ENCODE measurements around the gene BDH1.
"Not testable (repeated sequence)": the region's sequence is repeated elsewhere in the genome, so short reads cannot be mapped to it uniquely, and the experiment has no call there.

The BDH1 gene

DNA sequence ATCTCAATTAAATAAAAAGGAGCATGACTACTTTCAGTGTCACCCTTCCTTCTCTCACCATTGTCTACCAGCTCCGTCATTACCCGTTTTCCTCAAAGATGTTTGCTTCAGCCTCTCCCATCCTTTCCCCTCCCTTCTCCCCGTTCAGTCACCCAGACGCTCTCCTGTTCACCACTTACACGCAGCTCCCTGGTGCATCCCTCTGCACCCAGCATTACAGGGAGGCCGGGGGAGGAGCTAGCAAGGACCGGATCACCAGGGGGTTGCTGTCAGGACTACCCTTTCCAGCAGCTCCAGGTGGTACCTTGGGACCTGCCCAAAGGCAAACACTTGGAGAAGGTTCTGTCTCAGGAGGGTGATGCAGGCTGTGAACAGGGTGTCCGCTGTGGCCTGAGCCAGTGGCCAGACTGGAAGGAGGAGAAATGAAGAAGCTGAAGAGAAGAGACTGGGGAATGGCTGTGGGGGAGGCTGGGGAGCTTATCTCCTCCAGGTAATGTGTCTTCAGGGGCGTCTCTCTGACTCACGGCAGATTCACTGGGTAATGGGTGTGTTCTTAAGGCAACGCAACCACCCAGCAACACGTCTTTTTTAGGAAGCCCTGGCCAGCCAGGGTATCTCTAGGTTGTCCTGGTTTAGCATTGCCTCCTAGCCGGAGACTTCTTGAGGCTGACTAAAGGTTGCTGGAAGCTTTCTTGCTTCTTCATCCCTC lies 21.8 kb upstream of the BDH1 start:
- Histone ChIP-seq H3K23ac (ENCODE audit: low read length in 2 of 2) (peak overlapping the region in 1 of 2 experiments; percentile 50), H3K27me3 (ENCODE audit: control insufficient read depth in 1 of 2, insufficient read depth in 1 of 2, low read length in 2 of 2) (peaks cover 4 to 18% of the 10 kb centered on the region in 2 experiments), H3K36me3 (ENCODE audit: control insufficient read depth in 1 of 2, insufficient read depth in 2 of 2, low read depth in 1 of 2, low read length in 2 of 2) (no peaks in the 10 kb centered on the region), H2BK5ac (ENCODE audit: low read depth, low read length, poor library complexity, severe bottlenecking) (no peak overlapping the region), H2AFZ (ENCODE audit: low read depth, low read length) (no peak overlapping the region), H2BK12ac (ENCODE audit: low read length in 2 of 2) (no peak overlapping the region), H3K79me1 (replicated peaks; ENCODE audit: low read length, poor library complexity, severe bottlenecking) (no peaks in the 10 kb centered on the region), H3K4me2 (ENCODE audit: low read length, poor library complexity, severe bottlenecking) (no peak overlapping the region), H2BK15ac (ENCODE audit: low read depth, poor library complexity, severe bottlenecking) (no peak overlapping the region), H4K8ac (ENCODE audit: low read length) (no peak overlapping the region), H3K18ac (ENCODE audit: low read depth in 1 of 2, low read length in 2 of 2) (no peak overlapping the region), H2BK120ac (ENCODE audit: low read depth, low read length) (no peak overlapping the region), H3K27ac (ENCODE audit: low read length, poor library complexity, severe bottlenecking) (no peak overlapping the region), H2AK5ac (ENCODE audit: low read length, severe bottlenecking) (no peak overlapping the region), H3K9me3 (ENCODE audit: control insufficient read depth, low read length) (peaks cover 4% of the 10 kb centered on the region), H3K14ac (ENCODE audit: low read length in 2 of 2) (no peak overlapping the region), H3K4me3 (ENCODE audit: insufficient read depth in 1 of 2, low read depth in 1 of 2, low read length in 2 of 2) (no peak overlapping the region), H4K91ac (ENCODE audit: low read length) (no peak overlapping the region), H3K9ac (ENCODE audit: low read length) (no peak overlapping the region), H3K4me1 (ENCODE audit: control insufficient read depth, insufficient read depth, low read depth, low read length) (no peaks in the 10 kb centered on the region), H3K4ac (ENCODE audit: low read depth in 1 of 2, low read length in 2 of 2) (no peak overlapping the region)
- DNase-seq, result no peak
- WGBS, result 88% methylated on average over 13 of the region's 13 CpGs

DNA sequence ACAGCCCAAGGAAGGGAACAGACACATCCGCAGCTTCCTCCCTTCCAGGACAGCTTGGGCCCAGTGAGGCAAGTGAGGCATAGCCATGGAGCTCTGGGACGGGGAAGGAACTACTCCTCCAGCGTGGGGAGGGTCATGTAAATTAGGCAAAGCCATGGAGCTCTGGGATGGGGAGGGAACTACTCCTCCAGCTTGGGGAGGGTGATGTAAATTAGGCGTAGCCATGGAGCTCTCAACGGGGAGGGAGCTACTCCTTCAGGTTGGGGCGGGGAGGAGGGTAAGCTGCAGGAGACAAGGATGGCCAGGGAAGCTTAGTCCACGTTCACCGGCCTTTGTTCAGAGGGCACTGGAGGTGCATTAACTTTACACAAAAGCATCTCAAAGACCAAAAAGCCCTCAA lies 21.1 kb upstream of the BDH1 start:
- no peak overlapping the region for H3K23ac ChIP-seq (ENCODE audit: low read length in 2 of 2)
- no peak overlapping the region for H3K4me3 ChIP-seq (ENCODE audit: insufficient read depth in 1 of 2, low read depth in 1 of 2, low read length in 2 of 2)
- H3K9ac ChIP-seq (ENCODE audit: low read length), result no peak overlapping the region
- no peak overlapping the region for H3K4me2 ChIP-seq (ENCODE audit: low read length, poor library complexity, severe bottlenecking)
- no peak overlapping the region for H3K27ac ChIP-seq (ENCODE audit: low read length, poor library complexity, severe bottlenecking)
- H4K8ac ChIP-seq (ENCODE audit: low read length), result no peak overlapping the region
- H2BK12ac ChIP-seq (ENCODE audit: low read length in 2 of 2), result no peak overlapping the region
- peaks cover 4 to 18% of the 10 kb centered on the region in 2 experiments for H3K27me3 ChIP-seq (ENCODE audit: control insufficient read depth in 1 of 2, insufficient read depth in 1 of 2, low read length in 2 of 2)
- no peak overlapping the region for H3K4ac ChIP-seq (ENCODE audit: low read depth in 1 of 2, low read length in 2 of 2)
- no peak overlapping the region for H2AFZ ChIP-seq (ENCODE audit: low read depth, low read length)
- DNase-seq, result no peak
- H4K91ac ChIP-seq (ENCODE audit: low read length), result no peak overlapping the region
- H2AK5ac ChIP-seq (ENCODE audit: low read length, severe bottlenecking), result no peak overlapping the region
- no peak overlapping the region for H3K18ac ChIP-seq (ENCODE audit: low read depth in 1 of 2, low read length in 2 of 2)
- H3K79me1 ChIP-seq (replicated peaks; ENCODE audit: low read length, poor library complexity, severe bottlenecking), result no peaks in the 10 kb centered on the region
- H3K9me3 ChIP-seq (ENCODE audit: control insufficient read depth, low read length), result peaks cover 4% of the 10 kb centered on the region
- no peak overlapping the region for H2BK120ac ChIP-seq (ENCODE audit: low read depth, low read length)
- no peak overlapping the region for H3K14ac ChIP-seq (ENCODE audit: low read length in 2 of 2)
- no peak overlapping the region for H2BK5ac ChIP-seq (ENCODE audit: low read depth, low read length, poor library complexity, severe bottlenecking)
- H2BK15ac ChIP-seq (ENCODE audit: low read depth, poor library complexity, severe bottlenecking), result no peak overlapping the region
- H3K36me3 ChIP-seq (ENCODE audit: control insufficient read depth in 1 of 2, insufficient read depth in 2 of 2, low read depth in 1 of 2, low read length in 2 of 2), result no peaks in the 10 kb centered on the region
- WGBS, result 91% methylated on average over 3 of the region's 8 CpGs
- no peaks in the 10 kb centered on the region for H3K4me1 ChIP-seq (ENCODE audit: control insufficient read depth, insufficient read depth, low read depth, low read length)

DNA sequence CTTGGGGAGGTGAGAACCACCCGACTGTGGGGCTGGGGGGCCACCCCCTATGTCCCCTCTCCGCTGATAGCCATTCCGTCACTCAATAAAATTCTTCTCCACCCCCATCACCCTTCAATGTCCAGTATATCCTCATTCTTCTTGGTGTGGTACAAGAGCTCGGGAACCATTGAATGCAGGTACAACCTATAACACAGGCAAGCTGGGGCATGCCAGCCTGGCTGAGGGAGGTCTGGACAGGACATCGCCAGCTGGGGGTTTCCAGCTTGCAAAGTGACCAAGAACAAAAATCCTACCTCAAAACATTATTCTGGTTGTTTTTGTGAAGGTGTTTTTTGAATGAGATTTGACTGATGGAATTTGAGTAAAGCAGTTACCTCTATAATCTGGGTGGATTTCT lies 19.6 kb upstream of the BDH1 start:
- 79% methylated on average over 4 of the region's 5 CpGs for WGBS
- Histone ChIP-seq H3K9me3 (ENCODE audit: control insufficient read depth, low read length) (peaks cover 4% of the 10 kb centered on the region), H3K4ac (ENCODE audit: low read depth in 1 of 2, low read length in 2 of 2) (no peak overlapping the region), H2AFZ (ENCODE audit: low read depth, low read length) (no peak overlapping the region), H3K4me2 (ENCODE audit: low read length, poor library complexity, severe bottlenecking) (no peak overlapping the region), H2BK12ac (ENCODE audit: low read length in 2 of 2) (no peak overlapping the region), H3K4me3 (ENCODE audit: insufficient read depth in 1 of 2, low read depth in 1 of 2, low read length in 2 of 2) (no peak overlapping the region), H3K4me1 (ENCODE audit: control insufficient read depth, insufficient read depth, low read depth, low read length) (no peaks in the 10 kb centered on the region), H3K14ac (ENCODE audit: low read length in 2 of 2) (no peak overlapping the region), H3K79me1 (replicated peaks; ENCODE audit: low read length, poor library complexity, severe bottlenecking) (no peaks in the 10 kb centered on the region), H4K8ac (ENCODE audit: low read length) (no peak overlapping the region), H2BK5ac (ENCODE audit: low read depth, low read length, poor library complexity, severe bottlenecking) (no peak overlapping the region), H3K36me3 (ENCODE audit: control insufficient read depth in 1 of 2, insufficient read depth in 2 of 2, low read depth in 1 of 2, low read length in 2 of 2) (no peaks in the 10 kb centered on the region), H3K18ac (ENCODE audit: low read depth in 1 of 2, low read length in 2 of 2) (no peak overlapping the region), H4K91ac (ENCODE audit: low read length) (no peak overlapping the region), H2BK120ac (ENCODE audit: low read depth, low read length) (no peak overlapping the region), H2AK5ac (ENCODE audit: low read length, severe bottlenecking) (no peak overlapping the region), H3K23ac (ENCODE audit: low read length in 2 of 2) (no peak overlapping the region), H3K9ac (ENCODE audit: low read length) (no peak overlapping the region), H3K27ac (ENCODE audit: low read length, poor library complexity, severe bottlenecking) (no peak overlapping the region), H3K27me3 (ENCODE audit: control insufficient read depth in 1 of 2, insufficient read depth in 1 of 2, low read length in 2 of 2) (peaks cover 4 to 19% of the 10 kb centered on the region in 2 experiments), H2BK15ac (ENCODE audit: low read depth, poor library complexity, severe bottlenecking) (no peak overlapping the region)
- DNase-seq, result no peak

DNA sequence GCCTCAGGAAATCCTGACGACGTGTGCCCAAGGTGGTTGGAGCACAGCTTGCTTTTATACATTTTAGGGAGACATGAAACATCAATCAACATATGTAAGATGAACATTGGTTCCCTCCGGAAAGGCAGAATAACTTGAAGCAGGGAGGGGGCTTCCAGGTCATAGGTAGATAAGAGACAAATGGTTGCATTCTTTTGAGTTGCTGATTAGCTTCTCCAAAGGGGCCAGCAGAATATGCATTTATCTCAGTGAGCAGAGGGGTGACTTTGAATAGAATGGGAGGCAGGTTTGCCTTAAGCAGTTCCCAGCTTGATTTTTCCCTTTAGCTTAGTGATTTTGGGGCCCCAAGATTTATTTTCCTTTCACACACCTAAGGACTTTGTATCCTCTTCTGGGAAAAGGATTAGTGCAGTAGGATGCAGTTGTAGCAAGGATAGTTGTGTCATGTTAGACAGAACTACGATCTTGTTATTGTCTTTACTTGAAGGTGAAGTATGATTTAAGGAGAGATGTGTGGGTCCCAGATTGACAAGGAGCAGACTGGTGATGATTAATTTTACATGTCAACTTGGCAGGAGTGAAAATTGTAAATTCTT lies 18.7 kb upstream of the BDH1 start:
- not testable (repeated sequence) for H4K8ac ChIP-seq (ENCODE audit: low read length); H2BK5ac ChIP-seq (ENCODE audit: low read depth, low read length, poor library complexity, severe bottlenecking); H2BK120ac ChIP-seq (ENCODE audit: low read depth, low read length); H3K9ac ChIP-seq (ENCODE audit: low read length); H2AFZ ChIP-seq (ENCODE audit: low read depth, low read length); H3K4me2 ChIP-seq (ENCODE audit: low read length, poor library complexity, severe bottlenecking); H3K18ac ChIP-seq (ENCODE audit: low read depth in 1 of 2, low read length in 2 of 2); H2AK5ac ChIP-seq (ENCODE audit: low read length, severe bottlenecking); H3K4ac ChIP-seq (ENCODE audit: low read depth in 1 of 2, low read length in 2 of 2); H3K36me3 ChIP-seq (ENCODE audit: control insufficient read depth in 1 of 2, insufficient read depth in 2 of 2, low read depth in 1 of 2, low read length in 2 of 2); H2BK15ac ChIP-seq (ENCODE audit: low read depth, poor library complexity, severe bottlenecking); H3K79me1 ChIP-seq (replicated peaks; ENCODE audit: low read length, poor library complexity, severe bottlenecking); H3K23ac ChIP-seq (ENCODE audit: low read length in 2 of 2); H3K4me3 ChIP-seq (ENCODE audit: insufficient read depth in 1 of 2, low read depth in 1 of 2, low read length in 2 of 2); H3K4me1 ChIP-seq (ENCODE audit: control insufficient read depth, insufficient read depth, low read depth, low read length); H3K14ac ChIP-seq (ENCODE audit: low read length in 2 of 2); DNase-seq; H3K9me3 ChIP-seq (ENCODE audit: control insufficient read depth, low read length); H4K91ac ChIP-seq (ENCODE audit: low read length); H3K27ac ChIP-seq (ENCODE audit: low read length, poor library complexity, severe bottlenecking); H2BK12ac ChIP-seq (ENCODE audit: low read length in 2 of 2)
- H3K27me3 ChIP-seq (ENCODE audit: control insufficient read depth in 1 of 2, insufficient read depth in 1 of 2, low read length in 2 of 2), result peaks cover 4 to 21% of the 10 kb centered on the region in 2 experiments
- WGBS, result 14% methylated on average over 4 of the region's 4 CpGs
